Gastroesophageal sphincter (tissue), 4 donors: ENCODE results near the gene PTPRG. TPM values are rescaled to one million over a fixed set of nuclear protein-coding genes. Genes with fewer than 3 reads are reported as not detected.

ENCODE experiments used
- ATAC-seq: fragments of 150-250 bp; one replicate; pipeline ENCODE4 v1.9.1; 2016; ENCODE audit warnings: mild to moderate bottlenecking, moderate library complexity
- H3K27ac ChIP-seq, 4 donors: fragments of 200-600 bp; sonication (generic) in 3 of 4; 1 replicate in 3 of 4; 2 replicates in 1 of 4; pipeline ENCODE4 v1.5.1; 2016 to 2019
- H3K27me3 ChIP-seq: fragments of 200-600 bp; sonication (generic); one replicate; pipeline ENCODE4 v1.5.1; 2019
- H3K36me3 ChIP-seq, 2 donors: fragments of 200-600 bp; sonication (generic); one replicate each; pipeline ENCODE4 v1.5.1; 2019; ENCODE audit warnings: control low read depth in 1 of 2
- H3K4me1 ChIP-seq, 3 donors: fragments of 200-600 bp; sonication (generic); 1 replicate in 2 of 3; 2 replicates in 1 of 3; pipeline ENCODE4 v1.5.1; 2016 to 2019; ENCODE audit warnings: control low read depth in 2 of 3
- H3K4me3 ChIP-seq, 2 donors: fragments of 200-600 bp; sonication (generic); one replicate each; pipeline ENCODE4 v1.5.1; 2019; ENCODE audit warnings: mild to moderate bottlenecking in 1 of 2, moderate library complexity in 1 of 2
- H3K9me3 ChIP-seq, 3 donors: fragments of 200-600 bp; sonication (generic); one replicate each; pipeline ENCODE4 v1.5.1; 2017 to 2019; ENCODE audit warnings: control low read depth in 2 of 3
- CTCF ChIP-seq, 4 experiments: fragments of 200-600 bp in 2 of 4; fragments of 450-650 bp in 2 of 4; sonication (generic) in 1 of 4; IDR thresholded peaks; one replicate each; pipeline ENCODE4 v1.5.1; 2017 to 2019; ENCODE audit warnings: antibody characterized with exemption in 4 of 4, mild to moderate bottlenecking in 2 of 4, moderate library complexity in 2 of 4
- EP300 ChIP-seq: sonication (generic); formaldehyde crosslinking; IDR thresholded peaks from one replicate; pipeline ENCODE4 v1.6.1; 2017; ENCODE audit warnings: antibody characterized with exemption, mild to moderate bottlenecking
- POLR2A ChIP-seq, 2 donors: fragments of 450-650 bp; IDR thresholded peaks; one replicate each; pipeline ENCODE4 v1.6.1; 2017; ENCODE audit warnings: antibody characterized with exemption in 2 of 2, mild to moderate bottlenecking in 2 of 2, moderate library complexity in 1 of 2
- POLR2AphosphoS5 ChIP-seq: sonication (generic); formaldehyde crosslinking; IDR thresholded peaks from one replicate; pipeline ENCODE4 v1.6.1; 2017; ENCODE audit warnings: antibody characterized with exemption
- WGBS, 2 donors: methylation state at CpG; one replicate each; pipeline ENCODE4 v1.1.5; 2018; ENCODE audit warnings: low coverage in 1 of 2; 5-methylcytosine and 5-hydroxymethylcytosine counted together
- total RNA-seq, 4 donors: library from RNA; depleted of rRNA; stranded (reverse); fragments of >200 nt; gene quantifications; one replicate each; pipeline ENCODE4 v1.1.0, GENCODE V29; 2016

PTPRG gene
- total RNA-seq, 4 donors from 2014 or later: 48.7 to 81.9 (median 52.8) TPM

DNA sequence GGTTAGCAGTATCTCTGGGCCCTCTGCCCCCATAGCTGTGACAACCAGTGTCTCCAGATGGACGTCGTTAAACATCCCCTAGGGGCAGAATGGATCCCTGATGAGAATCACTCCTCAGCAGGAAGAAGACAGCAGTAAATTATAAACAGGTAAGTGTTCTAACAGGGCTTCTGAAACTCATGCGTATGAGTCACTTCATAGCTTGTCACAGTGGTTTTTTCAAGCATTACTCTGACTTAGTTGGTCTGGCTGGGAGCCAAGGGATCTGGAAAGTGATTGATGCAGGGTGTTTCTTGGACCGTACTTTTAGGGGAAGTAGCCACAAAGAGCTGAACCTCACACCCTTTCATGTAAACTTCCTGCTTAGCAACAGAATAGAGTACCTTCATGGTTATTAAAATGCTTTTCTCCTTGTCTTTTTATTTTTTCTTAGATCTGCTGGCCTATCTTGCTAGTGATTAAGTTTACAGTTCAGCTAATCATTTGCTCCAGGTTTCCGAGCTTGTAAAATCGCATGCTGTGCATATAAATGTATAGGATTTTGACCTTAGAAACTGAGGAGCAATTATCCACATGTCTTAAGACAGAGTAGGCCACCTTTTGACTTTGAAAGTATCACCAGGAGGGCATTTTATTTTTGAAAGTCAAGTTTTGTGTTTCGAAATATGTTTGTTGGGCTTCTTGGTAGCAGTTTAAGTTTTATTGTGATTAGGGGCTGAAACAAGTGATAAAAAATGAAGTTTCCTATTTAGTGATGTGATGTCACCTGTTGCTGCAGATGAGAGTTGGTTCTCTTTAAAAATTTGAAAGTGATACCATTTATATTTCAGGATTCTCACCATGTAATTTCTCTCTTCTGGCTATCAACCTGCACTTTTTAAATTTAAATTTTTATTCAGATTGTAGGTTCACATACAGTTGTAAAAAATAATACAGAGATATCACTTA, 333.9 kb downstream of the PTPRG start:
- peak; percentile 71 for TF ChIP-seq POLR2AphosphoS5
- no peak for TF ChIP-seq CTCF (IDR thresholded peaks at IDR 0.05)
- no peak for TF ChIP-seq POLR2A (IDR thresholded peaks at IDR 0.05)
- no peak for TF ChIP-seq EP300
- Histone ChIP-seq H3K27me3 (no peaks in the 10 kb centered on the region), H3K4me3 (no peak overlapping the region), H3K36me3 (no peaks in the 10 kb centered on the region), H3K27ac (peak overlapping the region in 3 of 4 donors; percentile 33 to 68 (median 38)), H3K9me3 (no peaks in the 10 kb centered on the region), H3K4me1 (peaks cover 4 to 26% (median 10%) of the 10 kb centered on the region in 3 donors)
- ATAC-seq: peak; percentile 83
- WGBS, 2 donors: 24 to 25% methylated on average over 4 to 7 of the region's 7 CpGs

DNA sequence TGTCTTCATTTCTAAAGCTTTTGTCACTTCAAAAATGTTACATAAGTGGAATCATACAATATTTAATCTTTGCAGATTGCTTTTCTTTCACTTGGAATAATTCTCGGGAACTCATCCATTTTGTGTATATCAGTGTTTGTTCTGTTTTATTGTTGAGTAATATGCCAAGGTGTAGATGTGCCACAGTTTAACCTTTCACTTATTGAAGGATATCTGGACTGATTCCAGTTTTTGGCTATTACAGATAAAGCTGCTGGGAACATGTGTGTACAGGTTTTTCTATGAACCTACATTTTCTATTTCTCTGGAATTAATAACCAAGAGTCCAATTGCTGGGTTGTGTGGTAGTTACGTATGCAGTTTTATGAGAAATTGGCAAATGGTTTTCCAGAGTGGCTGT, 334.9 kb downstream of the PTPRG start:
- H3K36me3 ChIP-seq: no peaks in the 10 kb centered on the region
- 90 to 94% methylated on average over 2 of the region's 2 CpGs for WGBS, 2 donors
- TF ChIP-seq EP300: no peak
- no peak for TF ChIP-seq POLR2AphosphoS5
- no peak for TF ChIP-seq CTCF (IDR thresholded peaks at IDR 0.05)
- no peak for TF ChIP-seq POLR2A (IDR thresholded peaks at IDR 0.05)

DNA sequence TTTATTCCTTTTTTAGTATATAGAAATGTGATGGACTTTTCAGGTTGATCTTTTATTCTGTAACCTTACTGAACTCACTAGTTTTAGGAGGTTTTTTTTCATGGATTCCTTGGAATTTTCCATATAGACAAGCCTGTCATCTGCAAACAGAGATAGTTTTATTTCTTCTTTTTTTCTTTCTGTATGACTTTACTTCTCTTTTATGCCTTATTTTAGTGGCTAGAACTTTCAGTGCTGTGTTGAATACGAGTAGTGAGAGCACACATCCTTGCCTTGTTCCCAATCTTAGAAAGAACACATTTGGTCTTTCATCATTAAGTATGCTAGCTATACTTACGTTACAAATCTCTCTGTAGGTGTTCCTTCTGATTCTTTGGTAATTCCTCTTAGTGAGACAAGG, 336.5 kb downstream of the PTPRG start:
- Histone ChIP-seq H3K27me3 (no peaks in the 10 kb centered on the region), H3K27ac (no peak overlapping the region), H3K4me3 (no peak overlapping the region), H3K4me1 (peaks cover 4 to 26% (median 10%) of the 10 kb centered on the region in 3 donors), H3K9me3 (no peaks in the 10 kb centered on the region), H3K36me3 (no peaks in the 10 kb centered on the region)
- WGBS, 2 donors: 86 to 100% methylated on average over 2 of the region's 2 CpGs
- no peak for ATAC-seq
- TF ChIP-seq EP300 (no peak), POLR2AphosphoS5 (no peak), CTCF (IDR thresholded peaks at IDR 0.05) (no peak), POLR2A (IDR thresholded peaks at IDR 0.05) (no peak)

More for the DNA sequence above, 334.9 kb downstream of the PTPRG start:
- no peak for ATAC-seq
- H3K9me3 ChIP-seq: no peaks in the 10 kb centered on the region
- peaks cover 4 to 26% (median 10%) of the 10 kb centered on the region in 3 donors for H3K4me1 ChIP-seq
- H3K27ac ChIP-seq: no peak overlapping the region
- no peaks in the 10 kb centered on the region for H3K27me3 ChIP-seq
- no peak overlapping the region for H3K4me3 ChIP-seq

DNA sequence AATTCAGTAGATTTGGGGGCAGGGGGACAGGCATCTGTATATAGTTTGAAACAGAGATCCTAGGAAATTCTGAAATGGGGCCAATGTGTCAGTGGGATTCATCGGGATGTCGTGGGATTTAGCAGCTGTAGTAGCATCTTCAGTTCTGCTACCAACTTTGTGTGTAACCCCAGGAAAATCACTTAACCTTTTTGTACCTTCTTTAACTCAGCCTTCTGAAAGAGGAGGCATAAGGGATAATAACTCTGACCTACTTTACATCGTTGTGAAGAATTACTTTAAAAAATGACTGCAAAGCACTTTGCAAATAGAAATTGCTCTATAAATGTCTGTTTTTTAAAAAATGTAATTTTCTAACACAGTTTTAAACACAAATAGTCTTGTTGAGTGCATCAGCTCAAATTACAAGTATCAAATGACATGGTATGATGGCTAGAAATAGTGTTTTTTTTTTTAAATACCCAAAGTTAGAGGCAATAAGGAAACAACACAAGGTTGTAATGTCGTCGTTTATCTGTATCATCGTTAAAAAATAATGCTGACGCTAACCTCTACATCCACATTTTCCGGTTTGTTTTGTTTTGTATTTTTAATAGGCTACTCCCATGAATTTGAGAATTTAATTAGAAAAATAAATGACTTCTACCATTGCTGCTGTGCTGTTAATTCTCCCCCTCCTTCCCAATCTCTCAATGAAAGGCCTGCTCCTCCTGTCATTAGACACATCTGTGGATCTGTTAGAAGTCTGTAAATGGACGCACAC, 338.5 kb downstream of the PTPRG start:
- H3K4me3 ChIP-seq: no peak overlapping the region
- H3K4me1 ChIP-seq: peaks cover 12 to 33% (median 18%) of the 10 kb centered on the region in 3 donors
- H3K36me3 ChIP-seq: no peaks in the 10 kb centered on the region
- TF ChIP-seq POLR2A (IDR thresholded peaks at IDR 0.05) (no peak), CTCF (IDR thresholded peaks at IDR 0.05) (no peak), POLR2AphosphoS5 (no peak), EP300 (no peak)
- no peaks in the 10 kb centered on the region for H3K27me3 ChIP-seq
- no peaks in the 10 kb centered on the region for H3K9me3 ChIP-seq
- ATAC-seq: no peak
- WGBS, 2 donors: 86 to 87% methylated on average over 9 of the region's 9 CpGs
- H3K27ac ChIP-seq: no peak overlapping the region
